ENCODE data around the gene MEGF9.

DNA sequence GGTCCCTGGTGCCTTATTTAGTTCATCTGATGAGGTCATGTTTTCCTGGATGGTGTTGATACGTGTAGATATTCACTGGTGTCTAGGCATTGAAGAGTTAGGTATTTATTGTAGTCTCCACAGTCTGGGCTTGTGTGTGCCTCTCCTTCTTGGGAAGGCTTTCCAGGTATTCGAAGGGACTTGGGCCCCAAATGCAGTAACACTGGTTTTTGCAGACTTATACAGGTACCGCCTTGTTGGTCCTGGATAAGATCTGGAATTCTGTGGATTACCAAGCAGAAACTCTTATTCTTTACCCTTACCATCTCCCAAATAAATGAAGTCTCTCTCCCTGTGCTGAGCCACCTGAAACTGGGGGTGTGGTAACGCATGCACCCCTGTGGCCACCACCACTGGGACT lies 34.1 kb downstream of the MEGF9 start:
- TF ChIP-seq, protein P1, sequence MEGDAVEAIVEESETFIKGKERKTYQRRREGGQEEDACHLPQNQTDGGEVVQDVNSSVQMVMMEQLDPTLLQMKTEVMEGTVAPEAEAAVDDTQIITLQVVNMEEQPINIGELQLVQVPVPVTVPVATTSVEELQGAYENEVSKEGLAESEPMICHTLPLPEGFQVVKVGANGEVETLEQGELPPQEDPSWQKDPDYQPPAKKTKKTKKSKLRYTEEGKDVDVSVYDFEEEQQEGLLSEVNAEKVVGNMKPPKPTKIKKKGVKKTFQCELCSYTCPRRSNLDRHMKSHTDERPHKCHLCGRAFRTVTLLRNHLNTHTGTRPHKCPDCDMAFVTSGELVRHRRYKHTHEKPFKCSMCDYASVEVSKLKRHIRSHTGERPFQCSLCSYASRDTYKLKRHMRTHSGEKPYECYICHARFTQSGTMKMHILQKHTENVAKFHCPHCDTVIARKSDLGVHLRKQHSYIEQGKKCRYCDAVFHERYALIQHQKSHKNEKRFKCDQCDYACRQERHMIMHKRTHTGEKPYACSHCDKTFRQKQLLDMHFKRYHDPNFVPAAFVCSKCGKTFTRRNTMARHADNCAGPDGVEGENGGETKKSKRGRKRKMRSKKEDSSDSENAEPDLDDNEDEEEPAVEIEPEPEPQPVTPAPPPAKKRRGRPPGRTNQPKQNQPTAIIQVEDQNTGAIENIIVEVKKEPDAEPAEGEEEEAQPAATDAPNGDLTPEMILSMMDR (IDR thresholded peaks at IDR 0.05): no peak
- TF ChIP-seq POLR2A (IDR thresholded peaks at IDR 0.05): no peak

Data from thyroid gland (tissue), 4 donors.